ENCODE results near the gene LRRC8E.
"Not testable (repeated sequence)": the region's sequence is repeated elsewhere in the genome, so short reads cannot be mapped to it uniquely, and the experiment has no call there.

Gene LRRC8E

GRCh38 chr19:7928741-7929701 lies 40.7 kb downstream of the LRRC8E start:
- DNase-seq: peak in 3 of 58 donors; percentile 18 to 44 (median 31)

GRCh38 chr19:7930030-7930429 lies 41.7 kb downstream of the LRRC8E start:
- DNase-seq: not testable (repeated sequence)

GRCh38 chr19:7930765-7931164 lies 42.5 kb downstream of the LRRC8E start:
- peak in 1 of 58 donors; percentile 8 for DNase-seq

- DNase-seq: peak in 23 of 58 donors; percentile 8 to 51 (median 29)
Measured at GRCh38 chr19:7931221-7932061, 43.1 kb downstream of the LRRC8E start.

DNA sequence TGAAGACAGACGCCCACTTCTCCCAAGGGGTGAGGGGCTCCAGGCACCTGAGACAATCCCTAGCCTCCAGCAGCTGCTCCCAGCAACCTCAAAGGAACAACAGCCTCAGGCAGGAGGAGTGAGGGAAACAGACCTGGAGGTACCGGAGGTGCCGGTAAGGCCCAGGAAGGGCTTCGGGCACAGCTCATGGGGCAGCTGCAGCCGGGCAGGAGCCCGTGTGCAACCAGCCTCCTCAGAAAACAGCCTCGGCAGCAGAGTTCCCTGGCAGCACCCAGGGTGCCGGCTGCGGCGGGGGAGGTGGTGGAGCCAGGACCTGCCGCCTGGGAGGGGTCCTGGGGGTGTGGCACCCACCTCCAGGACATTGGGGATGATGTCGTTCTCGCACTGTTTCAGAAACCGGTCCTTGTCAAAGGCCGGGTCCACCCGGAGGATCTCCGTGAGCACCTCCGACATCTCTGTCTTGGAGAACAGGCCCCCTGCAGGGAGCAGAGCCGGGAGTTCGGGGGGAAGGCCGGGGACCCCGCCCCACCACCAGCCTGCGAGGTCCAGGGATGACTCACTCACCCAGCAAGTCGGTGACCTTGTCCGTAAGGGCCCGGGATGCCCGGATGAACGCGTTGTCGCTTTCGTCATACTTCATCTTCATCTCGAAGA lies 44.1 kb downstream of the LRRC8E start:
- no peak for DNase-seq

GRCh38 chr19:7932930-7933300 lies 44.6 kb downstream of the LRRC8E start:
- DNase-seq: no peak

DNA sequence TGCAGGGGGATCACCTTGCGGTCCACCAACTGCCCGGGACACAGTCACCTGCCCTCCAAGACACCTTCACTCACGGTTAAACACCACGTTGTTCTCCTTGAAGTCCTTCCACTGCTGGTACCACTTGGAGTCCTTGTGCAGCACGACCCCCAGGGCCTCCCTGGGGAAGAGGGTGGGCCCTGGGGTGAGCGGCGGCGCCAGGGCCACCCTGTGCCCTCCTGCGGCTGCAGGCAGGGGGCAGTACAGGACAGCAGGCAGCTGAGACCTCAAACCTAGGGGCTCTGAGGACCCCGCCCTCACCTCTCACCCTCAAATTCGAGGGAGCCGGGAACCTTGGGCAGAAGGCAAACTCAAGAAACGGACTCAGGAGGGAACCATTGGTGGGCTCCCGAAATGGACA lies 45.1 kb downstream of the LRRC8E start:
- no peak for DNase-seq

DNA sequence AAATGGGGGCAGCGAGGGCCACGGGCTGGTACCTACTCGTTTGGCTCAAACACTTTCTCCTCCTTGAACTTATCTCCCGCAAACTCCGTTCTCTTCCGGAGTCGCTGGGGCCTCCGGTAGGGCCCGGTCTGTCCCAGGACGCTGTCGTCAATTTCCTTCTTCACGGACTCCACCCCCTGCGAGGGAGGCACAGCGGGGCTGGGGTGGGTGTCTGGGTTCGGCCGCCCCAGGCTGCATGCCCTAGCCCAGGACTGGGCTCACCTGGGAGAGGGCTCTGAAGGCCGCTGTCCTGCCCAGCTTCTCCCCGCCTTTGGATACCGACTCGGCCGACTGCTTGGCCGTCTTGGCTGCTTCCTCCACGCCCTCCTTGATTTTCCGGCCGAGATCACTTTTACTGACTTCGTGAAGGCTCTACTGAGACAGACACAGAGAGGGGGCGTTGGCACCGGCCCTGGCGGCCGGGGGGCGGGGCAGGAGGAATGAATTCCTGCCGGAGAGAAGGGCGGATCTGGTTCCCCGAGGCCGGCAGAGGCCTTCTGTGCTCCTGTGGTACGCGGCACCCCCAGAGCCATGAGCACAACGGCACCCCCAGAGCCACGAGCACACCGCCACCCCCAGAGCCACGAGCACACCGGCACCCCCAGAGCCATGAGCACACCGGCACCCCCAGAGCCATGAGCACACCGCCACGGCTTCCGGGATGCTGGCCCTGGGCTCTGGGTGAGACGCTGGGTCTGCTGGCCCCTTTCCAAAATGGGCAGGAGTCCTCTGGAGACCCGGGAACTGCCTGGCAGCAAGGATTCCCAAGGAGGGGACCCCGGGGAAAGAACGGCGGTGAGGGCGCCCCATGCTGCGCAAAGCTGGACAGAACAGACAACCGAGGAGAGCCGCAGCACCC lies 45.8 kb downstream of the LRRC8E start:
- no peak for DNase-seq

DNA sequence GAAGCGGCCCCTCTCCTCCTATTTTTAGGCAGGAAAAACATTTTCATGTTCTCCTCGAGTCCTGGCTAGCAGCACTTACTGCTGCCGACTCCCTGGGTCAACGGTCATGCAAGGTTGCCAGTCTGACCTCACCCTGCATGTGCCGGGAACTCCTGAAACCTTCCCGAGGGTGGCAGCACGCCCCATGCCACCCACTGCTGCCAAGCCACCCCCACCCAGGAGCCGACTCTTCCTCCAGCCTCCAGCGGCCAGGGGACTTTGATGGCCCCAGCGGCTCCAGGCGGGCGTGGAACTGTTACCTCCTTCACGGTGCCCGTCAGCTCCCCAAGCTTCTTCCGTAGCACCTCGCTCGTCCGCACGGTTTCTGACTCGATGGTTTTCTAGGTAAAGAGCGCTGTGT lies 46.5 kb downstream of the LRRC8E start:
- DNase-seq: no peak

GRCh38 chr19:7940841-7941240 lies 52.5 kb downstream of the LRRC8E start:
- no peak for DNase-seq

DNA sequence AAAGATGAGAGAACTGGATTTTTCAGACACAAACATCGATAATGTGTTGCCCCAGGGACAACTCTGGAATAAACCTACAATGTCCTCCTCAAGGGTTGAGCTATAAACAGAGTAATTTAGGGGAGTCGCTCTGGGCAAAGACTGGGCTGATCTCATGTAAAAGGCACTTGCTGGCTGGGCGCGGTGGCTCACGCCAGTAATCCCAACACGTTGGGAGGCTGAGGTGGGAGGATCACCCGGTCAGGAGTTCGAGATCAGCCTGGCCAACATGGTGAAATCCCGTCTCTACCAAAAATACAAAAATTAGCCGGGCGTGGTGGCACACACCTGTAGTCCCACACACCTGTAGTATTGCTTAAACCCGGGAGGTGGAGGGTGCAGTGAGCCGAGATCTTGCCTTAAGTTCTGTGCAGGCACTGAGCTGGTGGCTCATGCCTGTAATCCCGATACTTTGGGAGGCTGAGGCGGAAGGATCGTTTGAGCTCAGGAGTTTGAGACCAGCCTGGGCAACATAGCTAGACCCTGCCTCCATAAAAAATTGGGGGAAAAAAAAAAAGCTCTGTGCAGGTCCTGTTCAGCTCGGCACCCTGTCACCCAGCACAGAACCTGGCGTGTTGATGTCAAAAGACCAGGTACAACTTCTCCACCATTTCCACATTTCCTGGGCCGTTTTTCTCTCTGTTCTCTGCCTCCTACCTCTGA lies 53.7 kb downstream of the LRRC8E start:
- no peak for DNase-seq

- DNase-seq: no peak
Measured at GRCh38 chr19:7942981-7943443, 54.7 kb downstream of the LRRC8E start.

- peak; percentile 86 to 100 (median 99) for DNase-seq
Measured at GRCh38 chr19:7943444-7944176, 55.3 kb downstream of the LRRC8E start, which contains the start of gene TIMM44. TSS of gene TIMM44 (minus strand) at chr19:7943666. CDS start at chr19:7943651, 15 bp downstream.

DNA sequence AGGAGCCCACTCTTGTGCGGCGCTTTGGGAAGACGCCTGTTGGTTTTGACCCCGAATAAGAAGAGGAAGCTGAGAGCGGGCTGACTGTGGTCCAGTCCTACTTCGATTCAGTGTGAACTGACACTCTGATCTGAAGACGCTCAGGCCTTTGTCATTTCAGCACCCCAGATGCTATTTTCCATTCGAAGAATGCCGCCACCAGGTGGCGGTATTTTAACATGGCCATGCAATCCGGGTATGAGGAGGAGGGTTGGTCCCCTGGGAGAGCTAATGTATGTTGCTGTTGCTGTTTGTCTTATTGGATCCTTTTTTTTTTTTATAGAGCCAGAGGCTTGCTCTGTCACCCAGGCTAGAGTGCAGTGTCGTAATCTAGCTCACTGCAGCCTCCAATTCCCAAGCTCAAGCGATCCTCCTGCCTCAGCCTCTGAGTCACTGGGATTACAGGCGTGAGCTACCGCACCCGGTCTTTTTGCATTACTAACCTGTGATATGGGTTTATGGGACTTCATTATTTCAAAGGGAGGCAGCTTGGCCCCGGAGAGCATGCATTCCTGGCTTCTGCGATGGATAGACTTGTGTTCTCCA lies 56.0 kb downstream of the LRRC8E start:
- peak in 54 of 58 donors; percentile 47 to 88 (median 78) for DNase-seq

DNA sequence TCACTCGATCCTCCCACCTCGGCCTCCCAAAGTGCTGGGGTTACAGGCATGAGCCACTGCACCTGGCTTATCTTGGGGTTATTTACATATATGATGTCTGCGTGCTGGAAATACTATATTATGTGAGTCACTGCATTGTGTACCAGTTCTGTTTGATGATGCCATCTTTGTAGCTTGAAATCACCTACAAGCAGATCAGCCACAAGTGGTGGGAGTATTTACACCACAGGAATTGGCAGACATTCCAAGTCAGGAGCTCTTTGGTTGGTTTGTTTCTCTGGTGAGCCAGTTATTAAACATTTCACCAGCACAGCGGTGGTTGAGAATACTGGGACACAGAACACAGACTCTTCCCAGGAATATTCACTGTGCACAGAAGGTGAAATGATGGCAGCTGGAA lies 59.6 kb downstream of the LRRC8E start:
- peak in 3 of 58 donors; percentile 13 to 32 (median 17) for DNase-seq
